Measurements from ENCODE around the gene REG1B. TPM values are rescaled to one million over a fixed set of nuclear protein-coding genes. Genes with fewer than 3 reads are reported as not detected.

The REG1B gene
- total and polyA plus RNA-seq, 9 of the 15 experiments (the other 6 are each of a cell fraction or from before 2014, with no cell fraction given), result 0.15 to 2.0 TPM; not detected in 7

DNA sequence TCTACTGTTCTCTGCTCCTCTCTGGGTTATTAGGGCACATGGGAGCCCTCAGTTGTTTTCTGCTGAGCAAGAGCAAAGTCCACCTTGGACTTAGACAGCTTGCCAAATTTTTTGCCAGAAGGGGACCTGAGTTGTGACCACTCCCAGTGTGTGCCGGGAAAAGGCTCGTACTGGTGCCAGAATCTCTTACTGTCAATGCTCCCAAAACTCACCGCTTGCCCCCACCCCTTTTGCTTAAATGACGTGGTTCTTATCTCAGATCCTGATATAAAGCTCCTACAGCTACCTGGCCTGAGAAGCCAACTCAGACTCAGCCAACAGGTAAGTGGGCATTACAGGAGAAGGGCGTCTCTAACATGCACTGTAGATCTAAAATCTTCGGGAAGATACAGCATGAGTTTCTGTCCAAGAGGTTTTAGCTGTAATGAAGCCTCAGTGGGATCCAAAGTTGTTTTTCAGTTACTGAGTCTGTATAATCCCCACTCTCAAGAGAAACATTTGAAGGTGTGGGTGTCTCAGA is 32.5 kb upstream of the REG1B start, which contains the start of gene REG1A:
Gene REG1A (plus strand): TSS at position 295 of the 520 bp plus-strand sequence. CDS start 374 bp downstream, outside the sequence.
- H4K20me1 ChIP-seq (replicated peaks; ENCODE audit: control insufficient read depth, insufficient read depth, low read length), result no peaks in the 10 kb centered on the region
- H3K4me2 ChIP-seq (ENCODE audit: insufficient read depth, low read length), result no peak within 1 kb of the TSS
- no peaks in the 10 kb centered on the region for H3K4me1 ChIP-seq (replicated peaks in 1 of 2; ENCODE audit: control insufficient read depth in 2 of 2, insufficient read depth in 2 of 2, low read length in 2 of 2)
- no peak within 1 kb of the TSS for H3K4me3 ChIP-seq
- H2AFZ ChIP-seq (ENCODE audit: low read depth, low read length), result no peak within 1 kb of the TSS
- DNase-seq (ENCODE audit: extremely low read depth in 1 of 4, low spot score in 3 of 4) (no peak), ATAC-seq (no peak), FAIRE-seq (no peak)
- H3K79me2 ChIP-seq (ENCODE audit: control insufficient read depth, insufficient read depth, low read length), result no peaks in the 10 kb centered on the region
- H3K9me1 ChIP-seq (ENCODE audit: control insufficient read depth, insufficient read depth, low read length), result no peaks in the 10 kb centered on the region
- POLR2A ChIA-PET, result no interaction called here
- no peaks in the 10 kb centered on the region for H3K9me3 ChIP-seq (replicated peaks; ENCODE audit: control insufficient read depth, insufficient read depth, low read depth, low read length)
- no peak within 1 kb of the TSS for H3K9ac ChIP-seq (ENCODE audit: insufficient read depth in 1 of 2, low read depth in 2 of 2, low read length in 2 of 2)
- H3K27me3 ChIP-seq (ENCODE audit: control insufficient read depth in 2 of 2, insufficient read depth in 2 of 2, low read length in 2 of 2), result no peaks in the 10 kb centered on the region
- no peaks in the 10 kb centered on the region for H3K36me3 ChIP-seq (ENCODE audit: control insufficient read depth, insufficient read depth, low read length)
- CTCF ChIA-PET (ENCODE audit: low intra/inter-chr PET ratio), result no interaction called here
- no peak within 1 kb of the TSS for H3K27ac ChIP-seq (ENCODE audit: extremely low read depth, low read depth, low read length)
- TF ChIP-seq, protein P1, sequence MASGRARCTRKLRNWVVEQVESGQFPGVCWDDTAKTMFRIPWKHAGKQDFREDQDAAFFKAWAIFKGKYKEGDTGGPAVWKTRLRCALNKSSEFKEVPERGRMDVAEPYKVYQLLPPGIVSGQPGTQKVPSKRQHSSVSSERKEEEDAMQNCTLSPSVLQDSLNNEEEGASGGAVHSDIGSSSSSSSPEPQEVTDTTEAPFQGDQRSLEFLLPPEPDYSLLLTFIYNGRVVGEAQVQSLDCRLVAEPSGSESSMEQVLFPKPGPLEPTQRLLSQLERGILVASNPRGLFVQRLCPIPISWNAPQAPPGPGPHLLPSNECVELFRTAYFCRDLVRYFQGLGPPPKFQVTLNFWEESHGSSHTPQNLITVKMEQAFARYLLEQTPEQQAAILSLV (tag; IDR thresholded peaks at IDR 0.05), result no peak
- TF ChIP-seq, protein P2, sequence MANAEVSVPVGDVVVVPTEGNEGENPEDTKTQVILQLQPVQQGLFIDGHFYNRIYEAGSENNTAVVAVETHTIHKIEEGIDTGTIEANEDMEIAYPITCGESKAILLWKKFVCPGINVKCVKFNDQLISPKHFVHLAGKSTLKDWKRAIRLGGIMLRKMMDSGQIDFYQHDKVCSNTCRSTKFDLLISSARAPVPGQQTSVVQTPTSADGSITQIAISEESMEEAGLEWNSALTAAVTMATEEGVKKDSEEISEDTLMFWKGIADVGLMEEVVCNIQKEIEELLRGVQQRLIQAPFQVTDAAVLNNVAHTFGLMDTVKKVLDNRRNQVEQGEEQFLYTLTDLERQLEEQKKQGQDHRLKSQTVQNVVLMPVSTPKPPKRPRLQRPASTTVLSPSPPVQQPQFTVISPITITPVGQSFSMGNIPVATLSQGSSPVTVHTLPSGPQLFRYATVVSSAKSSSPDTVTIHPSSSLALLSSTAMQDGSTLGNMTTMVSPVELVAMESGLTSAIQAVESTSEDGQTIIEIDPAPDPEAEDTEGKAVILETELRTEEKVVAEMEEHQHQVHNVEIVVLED (CRISPR knock-in tag; IDR thresholded peaks at IDR 0.05), result no peak
- TF ChIP-seq, protein P3, sequence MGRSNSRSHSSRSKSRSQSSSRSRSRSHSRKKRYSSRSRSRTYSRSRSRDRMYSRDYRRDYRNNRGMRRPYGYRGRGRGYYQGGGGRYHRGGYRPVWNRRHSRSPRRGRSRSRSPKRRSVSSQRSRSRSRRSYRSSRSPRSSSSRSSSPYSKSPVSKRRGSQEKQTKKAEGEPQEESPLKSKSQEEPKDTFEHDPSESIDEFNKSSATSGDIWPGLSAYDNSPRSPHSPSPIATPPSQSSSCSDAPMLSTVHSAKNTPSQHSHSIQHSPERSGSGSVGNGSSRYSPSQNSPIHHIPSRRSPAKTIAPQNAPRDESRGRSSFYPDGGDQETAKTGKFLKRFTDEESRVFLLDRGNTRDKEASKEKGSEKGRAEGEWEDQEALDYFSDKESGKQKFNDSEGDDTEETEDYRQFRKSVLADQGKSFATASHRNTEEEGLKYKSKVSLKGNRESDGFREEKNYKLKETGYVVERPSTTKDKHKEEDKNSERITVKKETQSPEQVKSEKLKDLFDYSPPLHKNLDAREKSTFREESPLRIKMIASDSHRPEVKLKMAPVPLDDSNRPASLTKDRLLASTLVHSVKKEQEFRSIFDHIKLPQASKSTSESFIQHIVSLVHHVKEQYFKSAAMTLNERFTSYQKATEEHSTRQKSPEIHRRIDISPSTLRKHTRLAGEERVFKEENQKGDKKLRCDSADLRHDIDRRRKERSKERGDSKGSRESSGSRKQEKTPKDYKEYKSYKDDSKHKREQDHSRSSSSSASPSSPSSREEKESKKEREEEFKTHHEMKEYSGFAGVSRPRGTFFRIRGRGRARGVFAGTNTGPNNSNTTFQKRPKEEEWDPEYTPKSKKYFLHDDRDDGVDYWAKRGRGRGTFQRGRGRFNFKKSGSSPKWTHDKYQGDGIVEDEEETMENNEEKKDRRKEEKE (IDR thresholded peaks at IDR 0.05; ENCODE audit: borderline replicate concordance in 1 of 2, control insufficient read depth in 1 of 2, low read depth in 2 of 2, low read length in 1 of 2), result no peak
- TF ChIP-seq, protein P4, sequence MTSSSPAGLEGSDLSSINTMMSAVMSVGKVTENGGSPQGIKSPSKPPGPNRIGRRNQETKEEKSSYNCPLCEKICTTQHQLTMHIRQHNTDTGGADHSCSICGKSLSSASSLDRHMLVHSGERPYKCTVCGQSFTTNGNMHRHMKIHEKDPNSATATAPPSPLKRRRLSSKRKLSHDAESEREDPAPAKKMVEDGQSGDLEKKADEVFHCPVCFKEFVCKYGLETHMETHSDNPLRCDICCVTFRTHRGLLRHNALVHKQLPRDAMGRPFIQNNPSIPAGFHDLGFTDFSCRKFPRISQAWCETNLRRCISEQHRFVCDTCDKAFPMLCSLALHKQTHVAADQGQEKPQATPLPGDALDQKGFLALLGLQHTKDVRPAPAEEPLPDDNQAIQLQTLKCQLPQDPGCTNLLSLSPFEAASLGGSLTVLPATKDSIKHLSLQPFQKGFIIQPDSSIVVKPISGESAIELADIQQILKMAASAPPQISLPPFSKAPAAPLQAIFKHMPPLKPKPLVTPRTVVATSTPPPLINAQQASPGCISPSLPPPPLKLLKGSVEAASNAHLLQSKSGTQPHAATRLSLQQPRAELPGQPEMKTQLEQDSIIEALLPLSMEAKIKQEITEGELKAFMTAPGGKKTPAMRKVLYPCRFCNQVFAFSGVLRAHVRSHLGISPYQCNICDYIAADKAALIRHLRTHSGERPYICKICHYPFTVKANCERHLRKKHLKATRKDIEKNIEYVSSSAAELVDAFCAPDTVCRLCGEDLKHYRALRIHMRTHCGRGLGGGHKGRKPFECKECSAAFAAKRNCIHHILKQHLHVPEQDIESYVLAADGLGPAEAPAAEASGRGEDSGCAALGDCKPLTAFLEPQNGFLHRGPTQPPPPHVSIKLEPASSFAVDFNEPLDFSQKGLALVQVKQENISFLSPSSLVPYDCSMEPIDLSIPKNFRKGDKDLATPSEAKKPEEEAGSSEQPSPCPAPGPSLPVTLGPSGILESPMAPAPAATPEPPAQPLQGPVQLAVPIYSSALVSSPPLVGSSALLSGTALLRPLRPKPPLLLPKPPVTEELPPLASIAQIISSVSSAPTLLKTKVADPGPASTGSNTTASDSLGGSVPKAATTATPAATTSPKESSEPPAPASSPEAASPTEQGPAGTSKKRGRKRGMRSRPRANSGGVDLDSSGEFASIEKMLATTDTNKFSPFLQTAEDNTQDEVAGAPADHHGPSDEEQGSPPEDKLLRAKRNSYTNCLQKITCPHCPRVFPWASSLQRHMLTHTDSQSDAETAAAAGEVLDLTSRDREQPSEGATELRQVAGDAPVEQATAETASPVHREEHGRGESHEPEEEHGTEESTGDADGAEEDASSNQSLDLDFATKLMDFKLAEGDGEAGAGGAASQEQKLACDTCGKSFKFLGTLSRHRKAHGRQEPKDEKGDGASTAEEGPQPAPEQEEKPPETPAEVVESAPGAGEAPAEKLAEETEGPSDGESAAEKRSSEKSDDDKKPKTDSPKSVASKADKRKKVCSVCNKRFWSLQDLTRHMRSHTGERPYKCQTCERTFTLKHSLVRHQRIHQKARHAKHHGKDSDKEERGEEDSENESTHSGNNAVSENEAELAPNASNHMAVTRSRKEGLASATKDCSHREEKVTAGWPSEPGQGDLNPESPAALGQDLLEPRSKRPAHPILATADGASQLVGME (CRISPR knock-in tag; IDR thresholded peaks at IDR 0.05), result no peak
- TF ChIP-seq TBL1XR1 (IDR thresholded peaks at IDR 0.05; ENCODE audit: low read length in 2 of 2), result no peak
- TF ChIP-seq ZSCAN29 (IDR thresholded peaks at IDR 0.05), result no peak
- no peak for TF ChIP-seq DPF2 (IDR thresholded peaks at IDR 0.05)
- no peak for TF ChIP-seq FOS (IDR thresholded peaks at IDR 0.05; ENCODE audit: extremely low read depth, insufficient read length)
- 0% methylated on average over 6 of the region's 6 CpGs for WGBS (ENCODE audit: insufficient coverage, low coverage, missing lambda C conversion rate)
- intact Hi-C loops (cut with micrococcal nuclease), result no loop called here
- in situ Hi-C loops (cut with MboI), result no loop called here
- no TSS peak for BruUV-seq (replicated peaks)

Data from K562 (cell line).